NCI-H2196 treated with DMSO at 0.1 percent for 48 hours (cell line): ENCODE data around the gene EVI5L.
"Not testable (repeated sequence)": the region's sequence is repeated elsewhere in the genome, so short reads cannot be mapped to it uniquely, and the experiment has no call there.

Experiments
- DNase-seq: peaks from one replicate; lab custom pipeline; 2025; ENCODE audit not compliant: unreplicated experiment; lab: John Stamatoyannopoulos, UW

EVI5L gene

DNA sequence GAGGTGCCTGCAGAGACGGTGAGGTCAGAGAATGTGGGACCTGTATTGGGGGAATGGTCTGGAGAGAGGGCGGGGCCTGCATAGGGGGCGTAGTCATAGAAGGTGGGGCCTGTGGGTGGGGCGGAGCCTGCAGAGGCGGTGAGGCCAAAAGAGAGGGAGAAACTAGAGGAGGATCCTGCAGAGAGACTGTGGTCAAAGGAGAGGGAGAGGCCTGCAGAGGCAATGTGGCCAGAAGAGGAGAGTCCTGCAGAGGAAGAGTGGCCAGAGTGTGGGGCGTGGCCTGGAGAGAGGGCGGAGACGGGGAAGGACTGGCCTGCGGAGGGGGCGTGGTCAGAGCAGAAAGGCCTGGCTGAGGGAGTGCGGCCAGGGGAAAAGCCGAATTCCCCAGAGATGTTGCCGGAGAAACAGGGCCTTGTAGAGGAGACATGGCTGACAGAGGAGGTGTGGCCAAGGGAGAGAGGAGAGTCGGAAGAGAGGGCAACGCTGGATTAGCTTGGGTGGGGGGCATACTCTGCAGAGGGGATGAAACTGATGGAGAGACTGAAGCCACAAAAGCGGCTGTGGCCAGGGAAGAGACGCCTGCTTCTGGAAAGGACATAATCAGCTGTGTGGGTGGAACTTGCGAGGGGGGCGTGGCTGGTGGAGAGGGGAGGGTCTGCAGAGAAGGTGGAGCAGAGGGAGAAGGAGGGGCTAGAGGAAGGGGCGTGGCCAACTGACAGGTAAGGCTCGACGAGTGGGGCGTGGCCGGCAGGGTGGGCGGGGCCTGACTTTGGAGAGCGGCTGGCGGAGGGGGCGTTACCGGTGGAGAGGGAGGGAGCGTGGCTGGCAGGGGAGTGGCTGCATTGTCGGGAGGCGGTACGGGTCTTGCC lies 41.7 kb downstream of the EVI5L start:
- DNase-seq = peak; percentile 96

DNA sequence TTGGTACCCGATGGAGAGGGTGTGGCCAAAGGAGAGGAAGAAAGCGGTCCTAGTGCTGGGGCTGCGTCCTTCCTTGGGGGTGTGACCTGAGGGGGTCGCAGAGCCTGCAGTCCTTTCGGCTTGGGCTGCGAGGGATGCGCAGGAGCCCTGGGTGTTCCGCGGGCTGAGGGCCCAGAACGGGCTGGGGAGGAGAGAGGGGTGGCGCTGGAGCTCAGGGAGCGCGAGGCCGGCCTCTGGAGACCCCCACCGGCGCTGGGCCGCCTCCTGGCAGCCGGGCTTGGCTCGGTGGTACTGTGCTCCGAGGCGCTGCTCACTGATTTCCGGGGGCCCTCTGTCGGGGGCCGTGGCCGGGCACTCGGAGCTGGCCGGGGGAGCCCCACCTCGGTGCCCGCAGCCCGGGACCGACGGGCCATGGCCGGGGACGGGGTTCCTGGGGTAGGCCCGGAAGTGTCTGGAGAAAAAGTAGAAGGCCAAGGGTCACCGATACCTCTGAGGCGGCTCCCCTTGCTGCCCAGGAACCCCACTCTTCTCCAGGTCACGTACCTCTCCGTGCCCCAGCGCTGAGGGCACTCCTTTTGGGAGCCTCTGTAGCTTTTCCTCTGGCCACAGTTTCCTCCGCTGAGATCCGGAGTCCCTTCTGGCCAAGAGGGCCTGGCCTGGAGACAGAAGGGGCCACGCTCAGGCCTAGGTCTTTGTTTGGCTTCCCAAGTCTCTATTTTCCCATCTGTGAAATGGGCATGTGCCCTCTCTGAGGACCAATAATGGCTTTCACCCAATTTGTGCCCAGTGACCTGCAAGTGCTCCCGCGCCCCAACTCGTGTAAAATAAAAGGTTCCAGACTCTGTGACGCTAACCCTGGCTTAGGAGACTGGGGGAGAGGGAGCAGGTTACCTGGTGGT lies 42.5 kb downstream of the EVI5L start:
- no peak for DNase-seq

DNA sequence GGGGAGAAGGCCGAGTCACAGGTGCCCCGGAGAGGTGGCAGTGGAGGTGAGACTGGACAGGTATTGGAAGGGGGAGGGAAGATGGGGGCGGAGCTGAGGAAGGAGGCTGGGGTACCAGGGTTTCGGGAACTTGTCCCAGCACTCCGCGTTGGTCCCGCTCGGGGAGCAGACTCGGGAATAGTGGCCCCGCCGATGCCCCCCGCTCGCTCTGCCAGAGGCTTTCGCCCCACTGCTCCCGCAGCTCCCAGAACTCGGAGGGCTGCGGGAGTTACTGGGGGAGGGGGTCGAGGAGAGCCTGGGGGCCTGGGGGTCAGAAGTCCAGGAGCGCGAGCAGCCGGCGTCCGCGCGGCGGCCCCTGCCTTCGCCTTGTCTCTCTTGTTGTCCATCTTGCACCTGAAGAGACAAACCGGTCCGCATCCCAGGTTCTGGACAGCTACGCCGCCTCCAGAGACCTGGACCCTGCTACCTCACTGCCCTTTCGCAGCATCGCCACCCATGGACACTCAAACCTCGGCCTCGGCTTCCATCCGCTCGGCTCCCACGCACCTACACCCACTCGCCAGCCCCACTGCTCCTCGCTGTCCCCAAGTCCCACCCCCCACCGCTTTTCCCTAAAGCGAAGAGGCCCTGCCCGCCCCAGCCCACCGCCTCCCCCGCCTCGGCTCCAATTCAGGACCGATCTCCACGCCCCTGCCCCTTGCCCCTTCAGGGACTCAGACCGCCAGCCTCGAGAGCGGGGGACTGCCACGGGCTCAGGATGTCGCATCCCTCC lies 43.5 kb downstream of the EVI5L start:
- no peak for DNase-seq

DNA sequence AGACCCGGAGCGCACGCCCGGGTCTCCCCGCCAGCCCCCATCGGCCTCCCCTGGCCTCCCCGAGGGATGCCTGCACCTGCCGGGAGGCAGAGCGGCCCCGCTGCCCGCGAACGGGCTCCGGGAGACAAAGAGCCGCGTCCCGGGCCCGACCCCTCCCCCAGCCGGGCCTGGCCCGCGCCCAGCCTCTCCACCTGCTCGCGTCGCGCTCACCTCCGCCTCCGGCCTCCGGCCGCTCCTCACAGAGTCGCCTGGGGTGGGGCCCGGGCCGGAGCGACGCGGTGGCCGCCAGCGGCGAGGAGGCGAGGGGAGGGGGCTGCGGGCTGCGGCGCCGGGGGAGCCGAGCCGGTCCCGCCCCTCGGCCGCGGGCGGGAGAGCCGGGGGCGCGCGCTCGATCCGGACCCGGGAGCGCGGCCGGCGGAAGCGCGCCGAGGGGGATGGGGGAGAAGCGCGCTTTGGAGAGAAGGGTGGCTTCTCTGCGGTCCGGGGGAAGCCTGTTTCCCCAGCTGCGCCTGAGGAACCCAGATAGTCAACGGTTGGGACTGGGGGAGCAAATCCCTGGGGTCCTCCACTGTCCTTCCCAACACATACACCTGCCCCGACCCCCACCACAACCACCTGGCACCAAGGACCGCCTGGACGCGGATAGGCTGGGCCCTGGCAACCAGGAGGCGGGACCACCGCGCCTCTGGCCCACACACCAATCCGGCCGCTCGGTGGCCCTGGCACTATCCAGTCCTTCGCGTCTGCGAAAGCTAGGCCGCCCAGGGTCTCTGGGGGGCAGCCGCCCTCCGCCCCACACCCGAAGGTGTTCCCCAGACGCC lies 44.3 kb downstream of the EVI5L start, which contains the start of gene PRR36:
TSS of gene PRR36 (minus strand) at position 315 of the 821 bp plus-strand sequence. CDS start 701 bp downstream, outside the sequence.
- peak; percentile 80 for DNase-seq

DNA sequence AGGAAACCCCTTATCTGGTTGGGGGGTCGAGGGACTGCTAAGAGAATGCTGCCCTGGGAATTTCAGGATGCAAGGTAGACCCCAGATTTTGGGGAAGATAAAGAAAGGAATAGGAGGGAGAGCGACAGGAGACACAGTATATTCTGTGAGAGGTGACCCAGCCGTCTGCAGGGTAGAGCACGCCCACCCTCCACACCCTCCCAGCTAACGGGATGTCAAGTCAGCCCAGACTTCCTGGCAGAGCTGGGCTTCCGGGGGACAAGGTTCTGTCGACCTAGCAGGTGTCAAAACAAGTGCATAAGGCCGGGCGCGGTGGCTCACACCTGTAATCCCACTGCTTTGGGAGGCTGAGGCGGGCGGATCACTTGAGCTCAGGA lies 44.9 kb downstream of the EVI5L start:
- DNase-seq = no peak

DNA sequence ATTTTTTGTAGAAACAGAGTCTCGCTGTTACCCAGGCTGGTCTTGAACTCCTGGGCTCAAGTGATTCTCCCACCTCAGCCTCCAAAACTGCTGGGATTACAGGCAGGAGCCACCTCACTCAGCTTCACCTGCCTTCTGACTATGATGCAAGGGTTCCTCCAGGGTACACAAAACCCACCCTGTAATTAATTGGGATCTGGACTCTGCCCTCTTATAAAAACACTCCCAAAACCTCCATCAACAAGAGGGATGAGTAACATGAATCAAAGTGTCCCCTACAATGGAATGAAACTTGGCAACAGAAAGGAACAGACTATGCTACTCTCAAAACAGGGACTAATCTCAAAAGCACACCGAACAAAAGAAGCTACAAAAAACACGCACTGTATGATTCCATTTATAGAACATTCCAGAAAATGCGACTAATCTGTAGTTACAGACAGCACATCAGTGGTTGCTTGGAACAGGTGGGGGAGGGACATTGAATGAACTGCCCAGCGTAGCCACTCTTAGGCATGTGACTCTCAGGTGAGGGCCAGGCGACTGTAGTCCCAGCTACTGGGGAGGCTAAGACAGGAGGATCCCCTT lies 47.3 kb downstream of the EVI5L start:
- DNase-seq = no peak

DNA sequence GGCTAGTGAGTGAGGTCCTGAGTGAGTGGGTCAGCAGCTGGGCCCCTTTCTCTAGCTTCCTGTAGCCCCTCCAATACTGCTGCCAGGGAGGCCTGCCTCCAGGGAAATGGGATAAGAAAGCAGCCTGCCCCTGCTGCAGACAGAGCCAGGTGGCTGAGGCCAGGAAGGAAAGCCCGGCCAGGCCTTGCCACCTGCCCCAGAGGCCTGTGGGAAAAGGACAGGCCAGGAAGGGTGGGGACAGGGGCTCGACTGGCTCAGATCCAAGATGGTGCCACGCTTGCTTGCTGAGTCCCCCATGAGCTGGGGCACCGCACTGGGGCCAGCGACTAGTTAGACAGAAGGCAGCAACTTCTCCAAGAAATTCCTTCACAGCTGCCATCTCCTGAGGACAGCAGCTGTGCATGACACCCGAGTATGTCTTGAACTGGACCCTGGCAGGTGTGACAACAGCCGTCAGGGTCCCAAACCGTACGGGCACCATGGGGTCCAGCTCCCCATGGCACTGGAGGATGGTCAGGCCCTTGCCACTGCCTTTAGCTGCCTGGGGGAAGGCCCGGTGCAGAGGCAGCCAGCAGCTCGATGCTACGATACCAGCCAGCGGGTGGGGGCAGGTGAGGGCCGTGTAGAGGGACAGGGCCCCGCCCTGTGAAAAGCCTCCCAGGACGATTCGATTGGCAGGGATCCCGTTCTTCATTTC lies 49.2 kb downstream of the EVI5L start:
- DNase-seq = no peak

DNA sequence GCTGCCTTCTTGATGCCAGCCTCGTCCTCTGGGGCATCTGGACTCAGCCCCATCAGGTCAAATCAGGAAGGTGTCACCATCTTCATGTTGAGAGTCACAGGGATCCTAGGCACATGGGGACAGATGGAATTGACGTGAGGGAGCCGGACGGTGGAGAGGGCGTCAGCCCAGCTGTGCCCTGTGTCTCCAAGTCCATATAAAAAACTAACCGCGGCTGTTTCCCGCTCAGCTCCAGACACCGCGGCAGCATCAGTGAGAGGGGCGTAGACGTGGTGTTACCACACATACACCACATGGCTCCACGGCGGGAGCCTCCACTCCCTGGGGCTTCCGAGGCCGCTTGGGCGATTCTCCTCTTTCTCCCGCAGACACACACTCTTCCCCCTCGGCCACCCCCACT lies 49.8 kb downstream of the EVI5L start:
- DNase-seq = no peak

DNA sequence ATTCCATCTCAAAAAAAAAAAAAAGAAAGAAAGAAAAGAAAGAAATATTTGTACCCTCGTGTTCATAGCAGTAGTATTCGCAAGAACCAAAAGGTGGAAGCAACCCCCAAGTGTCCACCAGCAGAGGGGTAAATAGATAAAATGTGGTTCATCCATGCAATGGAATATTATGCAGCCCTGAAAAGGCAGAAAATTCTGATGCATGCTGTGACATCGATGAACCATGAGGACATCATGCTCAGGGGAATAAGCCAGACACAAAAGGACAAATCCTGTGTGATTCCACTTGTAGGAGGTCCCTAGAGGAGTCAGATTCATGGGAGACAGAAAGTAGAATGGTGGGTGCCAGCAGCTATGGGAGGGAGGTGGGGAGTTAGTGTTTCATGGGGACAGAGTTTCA lies 51.9 kb downstream of the EVI5L start:
- no peak for DNase-seq

DNA sequence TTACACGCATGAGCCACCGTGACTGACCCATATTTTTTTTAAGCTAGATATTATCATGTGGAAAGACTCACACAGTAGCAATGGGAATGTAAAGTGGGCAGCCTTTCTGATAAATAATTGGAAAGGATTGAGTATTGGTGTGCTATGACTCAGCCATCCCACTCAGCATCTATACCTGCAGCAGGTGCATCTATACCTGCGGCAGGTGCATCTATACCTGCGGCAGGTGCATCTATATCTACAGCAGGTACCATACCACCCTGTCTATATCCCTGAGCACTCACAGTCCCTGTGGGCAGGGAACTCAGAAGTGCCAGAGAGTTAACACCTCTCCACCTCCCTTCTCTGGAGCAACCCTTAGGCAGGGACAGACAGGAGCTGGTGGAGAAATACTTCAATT lies 53.1 kb downstream of the EVI5L start:
- no peak for DNase-seq

DNA sequence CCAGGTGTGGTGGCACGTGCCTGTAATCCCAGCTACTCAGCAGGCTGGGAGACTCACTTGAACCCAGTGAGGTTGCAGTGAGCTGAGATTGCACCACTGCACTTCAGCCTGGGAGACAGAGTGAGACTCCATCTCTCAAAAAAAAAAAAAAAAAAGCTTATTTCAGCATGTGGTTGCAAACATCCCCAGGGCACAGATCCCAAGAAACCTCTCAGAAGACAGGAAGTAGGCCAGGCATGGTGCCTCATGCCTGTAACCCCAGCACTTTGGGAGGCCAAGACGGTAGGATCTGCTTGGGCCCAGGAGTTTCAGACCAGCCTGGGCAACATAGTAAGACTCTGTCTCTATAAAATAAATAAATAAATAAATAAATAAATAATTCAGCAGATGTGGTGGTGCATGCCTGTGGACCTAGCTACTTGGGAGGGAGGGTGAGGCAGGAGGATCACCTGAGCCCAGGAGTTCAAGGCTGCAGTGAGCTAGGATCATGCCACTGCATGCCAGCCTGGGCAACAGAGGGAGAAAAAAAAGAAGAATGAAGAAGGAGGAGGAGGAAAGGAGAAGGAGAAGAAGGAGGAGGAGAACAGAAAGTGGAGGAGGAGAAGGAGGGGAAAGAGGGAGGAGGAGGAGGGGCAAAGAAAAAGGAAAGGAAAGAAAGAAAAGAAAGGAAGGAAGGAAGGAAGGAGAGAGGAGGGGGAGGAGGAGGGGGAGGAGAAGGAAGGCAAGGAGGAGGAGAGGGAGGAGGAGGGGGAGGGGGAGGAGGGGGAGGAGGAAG lies 54.0 kb downstream of the EVI5L start:
- no peak for DNase-seq

DNA sequence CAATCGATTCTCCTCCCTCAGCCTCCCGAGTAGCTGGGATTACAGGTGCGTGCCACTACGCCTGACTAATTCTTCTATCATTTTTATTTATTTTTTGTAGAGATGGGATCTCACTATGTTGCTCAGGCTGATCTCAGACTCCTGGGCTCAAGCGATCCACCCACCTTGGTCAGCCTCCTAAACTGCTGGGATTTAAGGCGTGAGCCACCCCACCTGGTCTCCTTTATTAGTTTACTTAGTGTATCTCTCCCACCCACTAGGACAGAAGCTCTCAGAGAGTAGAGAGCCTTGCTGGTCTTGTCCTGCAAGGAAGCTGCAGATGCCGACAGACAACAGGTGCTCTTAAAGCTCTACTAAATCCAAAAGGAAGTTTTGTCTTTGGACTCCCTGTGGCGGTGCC lies 55.8 kb downstream of the EVI5L start:
- DNase-seq = no peak

DNA sequence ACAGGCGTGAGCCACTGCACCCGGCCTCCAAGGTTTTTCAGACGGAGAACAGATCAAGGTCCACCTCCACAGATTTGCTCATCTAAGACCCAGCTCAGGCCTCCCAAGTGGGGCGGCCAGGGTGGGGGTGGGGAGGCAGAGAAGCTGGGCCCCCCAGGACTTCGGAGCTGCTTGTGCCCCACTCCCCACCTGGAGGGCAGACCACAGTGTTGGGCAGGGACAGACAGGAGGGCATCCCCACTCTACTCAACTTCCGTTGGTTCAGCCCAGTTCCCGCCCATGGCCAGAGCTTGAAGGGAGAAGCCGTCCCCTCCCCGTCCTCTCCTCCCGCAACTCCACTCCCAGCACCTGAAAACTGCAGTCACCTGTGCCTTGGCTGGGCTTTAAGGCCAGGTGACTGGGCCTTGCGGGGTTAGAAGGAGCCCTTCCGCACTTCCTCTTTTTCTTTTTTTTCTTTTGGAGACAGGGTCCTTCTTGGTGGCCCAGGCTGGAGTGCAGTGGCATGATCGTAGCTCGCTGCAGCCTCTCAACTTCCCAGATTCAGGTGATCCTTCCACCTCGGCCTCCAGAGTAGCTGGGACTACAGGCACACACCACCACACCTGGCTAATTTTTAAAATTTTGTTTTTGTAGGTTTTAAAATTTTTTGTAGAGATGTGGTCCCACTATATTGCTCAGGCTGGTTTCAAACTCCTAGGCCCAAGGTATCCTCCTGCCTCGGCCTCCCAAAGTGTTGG lies 57.6 kb downstream of the EVI5L start:
- DNase-seq = no peak

DNA sequence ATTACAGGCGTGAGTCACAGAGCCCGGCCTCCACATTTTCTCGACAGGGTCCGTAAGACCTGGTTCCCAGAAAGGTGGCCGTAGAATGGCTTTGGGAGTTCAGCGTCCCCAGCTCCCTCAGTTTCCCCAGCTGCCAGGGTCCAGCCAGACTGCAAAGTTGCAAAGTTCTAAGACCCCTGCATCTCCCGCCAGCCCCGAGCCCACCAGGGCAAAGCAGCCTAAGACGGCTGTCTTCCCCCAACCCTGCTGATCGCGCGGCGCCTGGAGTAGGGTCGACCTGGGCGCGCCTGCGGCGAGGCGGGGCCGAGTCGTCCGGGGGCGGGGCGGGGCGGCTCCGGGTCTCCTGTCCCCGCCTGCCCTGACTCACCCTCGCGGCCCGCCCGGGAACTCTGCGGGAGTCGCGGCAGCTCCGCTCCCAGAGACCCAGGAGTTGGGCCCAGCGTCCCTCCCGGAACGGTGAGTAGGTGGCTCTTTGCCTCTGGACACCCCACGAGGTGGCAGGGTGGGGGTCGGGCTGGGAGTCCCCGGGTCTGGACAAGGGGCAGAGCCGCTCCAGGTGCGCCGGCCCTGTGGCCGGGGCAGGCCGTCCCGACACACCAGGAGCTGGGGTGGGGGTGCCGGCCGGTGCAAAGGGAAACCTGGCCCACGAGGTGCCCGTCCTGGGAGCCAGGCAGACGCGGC lies 58.3 kb downstream of the EVI5L start, which contains the start of gene LRRC8E:
TSS of gene LRRC8E (plus strand) at position 366 of the 681 bp plus-strand sequence. CDS start 7,094 bp downstream, outside the sequence.
- DNase-seq = no peak

DNA sequence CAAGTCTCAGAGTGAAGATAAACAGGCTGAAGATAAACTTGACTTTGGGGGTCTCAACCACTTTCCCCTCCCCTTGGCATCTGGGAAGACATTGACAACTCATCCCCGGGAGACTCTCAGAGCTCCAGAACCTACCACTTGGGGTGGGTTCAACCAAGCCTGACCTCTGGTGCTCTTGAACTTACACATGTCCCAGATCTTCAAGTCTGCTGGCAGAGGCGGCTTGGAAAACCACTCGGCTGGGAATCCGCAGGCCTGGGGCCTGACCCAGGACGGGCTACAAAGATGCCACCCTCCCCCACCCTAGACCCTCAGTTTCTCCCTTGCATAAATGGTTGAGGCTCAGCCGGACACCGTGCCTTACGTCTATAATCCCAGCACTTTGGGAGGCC lies 58.8 kb downstream of the EVI5L start:
- no peak for DNase-seq

DNA sequence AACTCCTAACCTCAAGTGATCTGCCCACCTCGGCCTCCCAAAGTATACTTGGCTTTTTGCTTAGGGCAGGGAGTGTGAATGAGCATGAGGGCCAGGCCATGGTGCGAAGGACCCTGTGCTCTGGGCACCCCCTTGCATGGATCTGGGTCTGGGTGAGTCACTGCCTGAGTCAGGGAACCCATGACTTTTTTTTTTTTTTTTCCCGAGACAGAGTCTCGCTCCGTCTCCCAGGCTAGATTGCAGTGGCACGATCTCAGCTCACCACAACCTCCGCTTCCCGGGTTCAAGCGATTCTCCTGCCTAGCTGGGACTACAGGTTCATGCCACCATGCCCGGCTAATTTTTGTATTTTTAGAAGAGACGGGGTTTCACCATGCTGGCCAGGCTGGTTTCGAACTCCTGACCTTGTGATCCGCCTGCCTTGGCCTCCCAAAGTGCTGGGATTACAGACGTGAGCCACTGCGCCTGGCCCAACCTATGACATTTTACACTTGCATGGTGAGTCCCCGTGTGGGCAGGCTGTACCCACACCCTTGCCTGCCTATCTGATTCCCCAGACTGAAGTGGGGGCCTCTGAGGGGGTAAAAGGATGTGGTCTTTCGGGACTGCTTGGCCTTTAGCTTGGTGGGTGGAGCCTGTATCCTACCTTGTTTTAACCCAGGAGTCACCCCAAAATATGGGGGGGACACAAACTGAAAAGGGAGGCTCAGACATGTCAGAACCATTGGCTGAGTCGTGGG lies 63.5 kb downstream of the EVI5L start:
- DNase-seq = not testable (repeated sequence)
